Lower leg skin (tissue), 3 donors: Measurements from ENCODE around the gene SPATA2.

Source experiments
- CTCF ChIP-seq, 3 donors: fragments of 450-650 bp; IDR thresholded peaks; one replicate each; pipeline ENCODE4 v1.5.1; 2016; ENCODE audit warnings: antibody characterized with exemption in 3 of 3, mild to moderate bottlenecking in 3 of 3, moderate library complexity in 2 of 3
- POLR2A ChIP-seq, 2 donors: fragments of 450-650 bp; IDR thresholded peaks; one replicate each; pipeline ENCODE4 v1.6.1; 2016 to 2017; ENCODE audit warnings: antibody characterized with exemption in 2 of 2, mild to moderate bottlenecking in 1 of 2, moderate library complexity in 1 of 2

DNA sequence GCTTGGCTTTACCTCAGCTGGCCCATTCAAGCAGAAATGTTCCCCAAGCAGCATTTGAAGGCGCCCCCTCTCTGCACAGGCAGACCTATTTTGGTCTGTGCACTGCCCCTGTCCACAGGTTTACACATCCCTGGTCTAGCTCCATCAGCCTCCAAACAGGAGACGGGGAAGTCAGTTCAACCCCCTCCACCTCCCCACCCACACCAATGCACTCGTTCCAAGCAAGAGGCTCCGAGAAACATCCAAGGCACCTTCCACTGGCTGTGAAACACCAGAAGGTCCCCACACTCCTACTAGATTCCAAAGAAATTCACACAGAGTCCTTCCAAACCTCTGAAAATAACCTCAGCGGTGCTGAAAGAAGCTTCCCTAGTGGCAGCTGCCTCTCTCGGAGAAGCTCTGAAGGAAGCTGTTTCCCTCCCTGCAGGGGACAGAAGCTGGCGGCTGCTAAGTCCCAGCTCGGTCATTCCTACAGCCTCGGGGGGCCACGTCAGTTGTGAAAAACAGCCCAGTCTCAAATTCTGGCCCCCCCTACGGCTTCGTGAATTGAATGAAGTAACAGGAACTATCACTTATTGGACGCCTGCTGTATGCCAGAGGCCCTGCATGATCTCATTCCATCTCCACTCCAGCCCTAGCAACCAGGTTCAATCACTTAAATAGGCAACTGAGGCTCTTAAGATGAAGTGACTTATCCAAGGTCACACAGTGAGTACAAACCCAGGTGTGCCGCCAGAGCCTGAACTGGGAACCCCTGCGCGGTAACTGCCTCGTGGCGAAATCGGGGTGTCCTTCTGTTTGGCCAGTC lies 815 bp downstream of the SPATA2 start:
- TF ChIP-seq CTCF (IDR thresholded peaks at IDR 0.05): no peak
- TF ChIP-seq POLR2A (IDR thresholded peaks at IDR 0.05): no peak
